Glutamatergic neuron (in vitro differentiated cells): ENCODE measurements around the gene ACTR8. TPM values are rescaled to one million over a fixed set of nuclear protein-coding genes. Genes with fewer than 3 reads are reported as not detected.

ENCODE experiments used
- DNase-seq: peaks from one replicate; pipeline ENCODE4 v3.0.0; 2022
- H3K27ac Mint-ChIP-seq: one replicate; pipeline ENCODE4 v1.8.0; 2020; ENCODE audit warnings: mild to moderate bottlenecking, mixed read lengths, inconsistent platforms; ENCODE audit not compliant: unreplicated experiment
- H3K27me3 Mint-ChIP-seq: one replicate; pipeline ENCODE4 v1.8.0; 2020; ENCODE audit warnings: mild to moderate bottlenecking, moderate library complexity, mixed read lengths, inconsistent platforms; ENCODE audit not compliant: unreplicated experiment
- H3K36me3 Mint-ChIP-seq: one replicate; pipeline ENCODE4 v1.8.0; 2020; ENCODE audit warnings: mild to moderate bottlenecking, mixed read lengths, inconsistent platforms; ENCODE audit not compliant: unreplicated experiment
- H3K4me1 Mint-ChIP-seq: one replicate; pipeline ENCODE4 v1.8.0; 2020; ENCODE audit warnings: mild to moderate bottlenecking, low read depth, mixed read lengths, inconsistent platforms; ENCODE audit not compliant: unreplicated experiment
- H3K4me3 Mint-ChIP-seq: one replicate; pipeline ENCODE4 v1.8.0; 2020; ENCODE audit warnings: mild to moderate bottlenecking, mixed read lengths, inconsistent platforms; ENCODE audit not compliant: unreplicated experiment
- H3K9me3 Mint-ChIP-seq: one replicate; pipeline ENCODE4 v1.8.0; 2020; ENCODE audit warnings: mild to moderate bottlenecking, moderate library complexity, mixed read lengths, inconsistent platforms; ENCODE audit not compliant: unreplicated experiment
- total RNA-seq: library from RNA; stranded (reverse); fragmentation: NEBNext Ultra II Directional; extraction: Animal tissue kit (Norgen Biotek cat#: 25700); gene quantifications from one replicate; pipeline ENCODE4 v1.2.1, GENCODE V29; 2021; ENCODE audit not compliant: unreplicated experiment
- TF ChIP-seq, protein P1 (sequence below): fragments of 200-600 bp; sonication (generic); IDR thresholded peaks from one replicate; pipeline ENCODE4 v1.5.0; 2021; ENCODE audit not compliant: partially characterized antibody, unreplicated experiment

The ACTR8 gene
- total RNA-seq, 1 donor from 2014 or later: 59.4 TPM

DNA sequence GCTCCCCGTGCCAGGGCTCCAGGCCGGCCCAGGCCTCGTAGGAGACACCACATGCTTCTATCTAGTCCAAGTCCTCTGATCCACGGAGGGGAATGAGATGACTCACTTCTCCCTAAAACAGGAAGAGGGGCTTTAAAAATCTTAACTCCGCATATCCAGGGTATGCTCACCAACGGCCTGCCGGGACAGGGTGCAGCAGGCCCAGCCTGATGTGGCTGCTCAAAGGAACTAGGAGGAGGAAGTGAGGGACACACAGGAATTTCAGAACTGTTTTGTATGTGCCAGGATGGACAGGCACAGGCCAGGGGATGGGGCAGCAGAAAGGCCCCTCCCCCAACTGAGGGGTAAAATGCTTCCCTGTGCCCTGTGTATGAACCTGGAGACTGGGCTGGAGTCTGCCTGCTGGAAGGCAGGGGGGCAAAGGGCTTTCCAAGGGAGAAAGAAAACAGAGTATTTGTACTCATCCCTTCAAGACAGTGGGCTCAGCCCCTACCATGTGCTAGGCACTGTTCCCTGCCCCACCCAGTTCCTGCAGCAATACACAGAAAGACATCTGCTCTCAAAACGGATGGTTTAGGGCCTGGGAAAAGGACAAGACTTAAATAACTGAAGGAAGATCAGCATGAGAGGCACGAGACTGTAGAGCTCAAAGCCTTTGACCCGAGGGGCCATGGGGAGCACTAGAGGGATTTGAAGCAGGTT, 57.8 kb downstream of the ACTR8 start:
- Mint-ChIP-seq H3K27me3 (no peaks in the 10 kb centered on the region), H3K9me3 (peaks cover 3% of the 10 kb centered on the region), H3K27ac (no peak overlapping the region), H3K36me3 (no peaks in the 10 kb centered on the region), H3K4me3 (no peak overlapping the region), H3K4me1 (peaks cover 6% of the 10 kb centered on the region)
- peak; percentile 4 for DNase-seq
- TF ChIP-seq, protein P1, sequence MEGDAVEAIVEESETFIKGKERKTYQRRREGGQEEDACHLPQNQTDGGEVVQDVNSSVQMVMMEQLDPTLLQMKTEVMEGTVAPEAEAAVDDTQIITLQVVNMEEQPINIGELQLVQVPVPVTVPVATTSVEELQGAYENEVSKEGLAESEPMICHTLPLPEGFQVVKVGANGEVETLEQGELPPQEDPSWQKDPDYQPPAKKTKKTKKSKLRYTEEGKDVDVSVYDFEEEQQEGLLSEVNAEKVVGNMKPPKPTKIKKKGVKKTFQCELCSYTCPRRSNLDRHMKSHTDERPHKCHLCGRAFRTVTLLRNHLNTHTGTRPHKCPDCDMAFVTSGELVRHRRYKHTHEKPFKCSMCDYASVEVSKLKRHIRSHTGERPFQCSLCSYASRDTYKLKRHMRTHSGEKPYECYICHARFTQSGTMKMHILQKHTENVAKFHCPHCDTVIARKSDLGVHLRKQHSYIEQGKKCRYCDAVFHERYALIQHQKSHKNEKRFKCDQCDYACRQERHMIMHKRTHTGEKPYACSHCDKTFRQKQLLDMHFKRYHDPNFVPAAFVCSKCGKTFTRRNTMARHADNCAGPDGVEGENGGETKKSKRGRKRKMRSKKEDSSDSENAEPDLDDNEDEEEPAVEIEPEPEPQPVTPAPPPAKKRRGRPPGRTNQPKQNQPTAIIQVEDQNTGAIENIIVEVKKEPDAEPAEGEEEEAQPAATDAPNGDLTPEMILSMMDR: no peak

DNA sequence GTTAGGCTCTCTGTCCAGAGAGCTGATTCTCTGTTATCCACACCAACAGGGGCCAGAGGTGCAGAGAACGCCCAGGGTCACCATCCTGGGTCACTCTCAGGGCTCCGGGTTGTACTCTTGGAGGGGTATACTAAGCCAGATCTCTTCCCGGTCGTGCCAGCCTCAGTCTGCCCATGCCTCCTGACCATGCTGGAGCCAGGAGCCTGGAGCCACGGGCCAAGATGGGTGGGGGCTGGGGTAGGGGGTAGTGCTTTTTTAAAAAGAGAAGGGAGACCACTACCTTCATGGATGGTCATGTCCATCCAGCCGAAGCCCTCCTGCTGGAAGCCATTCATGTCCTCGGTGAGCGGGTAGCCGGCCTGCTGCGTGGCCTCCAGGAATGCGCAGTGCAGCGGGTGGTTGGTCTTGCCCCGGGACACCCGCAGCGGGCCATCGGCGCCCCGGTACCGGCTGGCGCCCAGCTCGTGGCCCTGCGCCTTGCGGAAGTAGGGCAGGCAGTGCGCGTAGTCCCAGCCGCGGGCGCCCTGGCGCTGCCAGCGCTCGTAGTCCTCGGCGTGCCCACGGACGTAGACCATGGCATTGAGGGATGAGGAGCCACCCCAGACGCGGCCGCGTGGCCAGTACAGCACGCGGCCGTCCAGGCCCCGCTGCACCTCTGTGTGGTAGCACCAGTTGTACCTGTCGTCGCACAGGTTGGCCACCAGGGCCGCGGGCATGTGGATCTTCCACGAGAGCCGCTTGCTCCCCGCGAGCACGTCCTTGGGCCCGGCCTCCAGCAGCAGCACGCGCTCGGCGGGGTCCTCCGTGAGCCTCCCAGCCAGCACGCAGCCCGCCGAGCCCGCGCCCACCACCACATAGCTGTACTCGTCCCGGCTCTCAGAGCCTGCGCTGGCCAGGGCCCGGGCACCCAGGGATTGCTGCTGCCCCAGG, 58.7 kb downstream of the ACTR8 start:
- TF ChIP-seq, protein P1: no peak
- Mint-ChIP-seq H3K4me1 (peaks cover 6% of the 10 kb centered on the region), H3K27me3 (no peaks in the 10 kb centered on the region), H3K27ac (no peak overlapping the region), H3K36me3 (no peaks in the 10 kb centered on the region), H3K4me3 (no peak overlapping the region), H3K9me3 (peaks cover 5% of the 10 kb centered on the region)
- peak; percentile 16 for DNase-seq

DNA sequence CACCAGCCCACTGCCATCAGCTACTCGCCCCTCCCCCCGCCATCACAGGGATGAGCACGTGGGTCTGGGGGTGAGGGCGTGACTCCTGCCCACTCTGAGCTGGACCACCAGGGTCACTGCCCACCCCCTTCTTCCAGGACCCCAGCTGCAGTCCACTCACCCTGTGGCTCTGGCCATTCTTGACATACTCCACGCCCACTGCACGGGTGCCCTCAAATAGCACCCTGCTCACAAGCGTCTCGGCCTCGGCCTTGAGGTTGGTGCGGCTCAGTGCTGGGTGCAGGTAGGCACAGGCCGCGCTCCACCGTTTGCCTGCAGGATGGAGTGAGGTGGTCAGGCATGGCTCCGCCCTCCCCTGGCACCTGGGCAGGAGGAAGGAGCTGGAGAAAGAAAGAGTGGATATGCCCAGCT, 59.6 kb downstream of the ACTR8 start:
- TF ChIP-seq, protein P1: no peak
- H3K36me3 Mint-ChIP-seq: no peaks in the 10 kb centered on the region
- H3K27me3 Mint-ChIP-seq: no peaks in the 10 kb centered on the region
- no peak overlapping the region for H3K4me3 Mint-ChIP-seq
- peak; percentile 9 for DNase-seq
- H3K9me3 Mint-ChIP-seq: peaks cover 5% of the 10 kb centered on the region
- peaks cover 6% of the 10 kb centered on the region for H3K4me1 Mint-ChIP-seq
- H3K27ac Mint-ChIP-seq: no peak overlapping the region

DNA sequence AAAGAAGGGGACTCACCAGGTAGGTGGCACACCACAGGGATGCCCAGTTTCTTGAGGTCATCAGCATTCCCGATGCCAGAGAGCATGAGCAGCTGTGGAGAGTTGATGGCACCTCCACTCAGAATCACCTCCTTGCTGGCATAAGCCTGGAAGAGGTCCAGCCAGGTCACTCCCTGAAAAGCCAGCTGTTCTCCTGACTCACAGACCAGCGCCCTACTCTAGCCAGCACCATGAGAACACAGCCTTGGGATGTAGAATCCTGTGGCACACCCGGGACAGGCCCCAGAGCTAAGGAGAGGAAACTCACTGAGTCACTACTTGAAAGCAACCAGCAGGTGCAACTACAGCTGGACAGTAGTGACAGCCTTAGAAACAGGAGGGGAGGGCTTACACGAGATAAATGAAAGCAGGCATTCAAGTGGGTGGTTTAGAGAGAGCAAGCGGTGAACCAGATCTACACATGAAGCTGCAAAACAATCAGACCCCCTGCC, 60.3 kb downstream of the ACTR8 start:
- TF ChIP-seq, protein P1: no peak
- Mint-ChIP-seq H3K27me3 (no peaks in the 10 kb centered on the region), H3K27ac (no peak overlapping the region), H3K4me1 (peaks cover 6% of the 10 kb centered on the region), H3K4me3 (no peak overlapping the region), H3K36me3 (no peaks in the 10 kb centered on the region), H3K9me3 (peaks cover 5% of the 10 kb centered on the region)
- peak; percentile 5 for DNase-seq
